ENCODE results near the gene ACSL4.
"Not testable (repeated sequence)": the region's sequence is repeated elsewhere in the genome, so short reads cannot be mapped to it uniquely, and the experiment has no call there.

The ACSL4 gene

GRCh38 chrX:109724971-109725370, 8.1 kb downstream of the ACSL4 start:
- DNase-seq, result not testable (repeated sequence)

- no peak for DNase-seq
Observed at GRCh38 chrX:109720947-109721346, 12.1 kb downstream of the ACSL4 start.

- DNase-seq, result no peak
Observed at GRCh38 chrX:109719264-109719663, 13.8 kb downstream of the ACSL4 start.

GRCh38 chrX:109716431-109717028, 16.5 kb downstream of the ACSL4 start:
- no peak for DNase-seq

GRCh38 chrX:109714340-109714958, 18.6 kb downstream of the ACSL4 start:
- no peak for DNase-seq

- DNase-seq, result no peak
Observed at GRCh38 chrX:109710181-109710580, 22.9 kb downstream of the ACSL4 start.

GRCh38 chrX:109709129-109709631, 23.9 kb downstream of the ACSL4 start:
- DNase-seq, result no peak

GRCh38 chrX:109707720-109708119, 25.3 kb downstream of the ACSL4 start:
- DNase-seq, result no peak

GRCh38 chrX:109707319-109707718, 25.7 kb downstream of the ACSL4 start:
- DNase-seq, result no peak

- no peak for DNase-seq
Observed at GRCh38 chrX:109704563-109704962, 28.5 kb downstream of the ACSL4 start.

- DNase-seq, result no peak
Observed at GRCh38 chrX:109697855-109698254, 35.2 kb downstream of the ACSL4 start.

- no peak for DNase-seq
Observed at GRCh38 chrX:109696146-109696740, 36.8 kb downstream of the ACSL4 start.

GRCh38 chrX:109695637-109696036, 37.4 kb downstream of the ACSL4 start:
- DNase-seq, result no peak

- no peak for DNase-seq
Observed at GRCh38 chrX:109691752-109692151, 41.3 kb downstream of the ACSL4 start.

- DNase-seq, result no peak
Observed at GRCh38 chrX:109691277-109691676, 41.8 kb downstream of the ACSL4 start.

- DNase-seq, result no peak
Observed at GRCh38 chrX:109687903-109688302, 45.2 kb downstream of the ACSL4 start.

GRCh38 chrX:109685656-109686078, 47.4 kb downstream of the ACSL4 start:
- DNase-seq, result no peak

- DNase-seq, result no peak
Observed at GRCh38 chrX:109684136-109684535, 48.9 kb downstream of the ACSL4 start.

- DNase-seq, result no peak
Observed at GRCh38 chrX:109681475-109682081, 51.5 kb downstream of the ACSL4 start.

- no peak for DNase-seq
Observed at GRCh38 chrX:109679820-109680219, 53.2 kb downstream of the ACSL4 start.

- DNase-seq, result no peak
Observed at GRCh38 chrX:109672239-109672638, 60.8 kb downstream of the ACSL4 start.

GRCh38 chrX:109671170-109671569, 61.9 kb downstream of the ACSL4 start:
- not testable (repeated sequence) for DNase-seq

- no peak for DNase-seq
Observed at GRCh38 chrX:109667986-109668385, 65.1 kb downstream of the ACSL4 start.

Data from GDM1 (cell line).